ENCODE measurements around the gene ITGAV. TPM values are rescaled to one million over a fixed set of nuclear protein-coding genes. Genes with fewer than 3 reads are reported as not detected.

The ITGAV gene
- polyA plus RNA-seq, 2 donors: 5.8 to 9.8 TPM

GRCh38 chr2:186590759-186591505 is 1.1 kb downstream of the ITGAV start:
- H3K9me3 ChIP-seq (ENCODE audit: control insufficient read depth in 2 of 2, insufficient read depth in 1 of 2, low read depth in 1 of 2, low read length in 1 of 2): no peaks in the 10 kb centered on the region
- no peaks in the 10 kb centered on the region for H3K27me3 ChIP-seq (ENCODE audit: control insufficient read depth in 1 of 2, insufficient read depth in 2 of 2, low read length in 2 of 2)
- peak overlapping the region; percentile 96 to 97 for H3K4me3 ChIP-seq (ENCODE audit: low read depth in 1 of 2, low read length in 2 of 2)
- no peaks in the 10 kb centered on the region for H3K36me3 ChIP-seq (ENCODE audit: control insufficient read depth in 2 of 2, insufficient read depth in 2 of 2, low read length in 1 of 2)
- H3K27ac ChIP-seq (ENCODE audit: low read depth in 2 of 2, low read length in 1 of 2): peak overlapping the region; percentile 97 to 99
- no peaks in the 10 kb centered on the region for H3K4me1 ChIP-seq (ENCODE audit: control insufficient read depth in 2 of 2, insufficient read depth in 2 of 2, low read length in 1 of 2)
- WGBS, 2 donors: 1 to 2% methylated on average over 17 of the region's 17 CpGs

- Histone ChIP-seq H3K9me3 (ENCODE audit: control insufficient read depth in 2 of 2, insufficient read depth in 1 of 2, low read depth in 1 of 2, low read length in 1 of 2) (no peaks in the 10 kb centered on the region), H3K4me1 (ENCODE audit: control insufficient read depth in 2 of 2, insufficient read depth in 2 of 2, low read length in 1 of 2) (no peaks in the 10 kb centered on the region), H3K27ac (ENCODE audit: low read depth in 2 of 2, low read length in 1 of 2) (no peak overlapping the region), H3K27me3 (ENCODE audit: control insufficient read depth in 1 of 2, insufficient read depth in 2 of 2, low read length in 2 of 2) (no peaks in the 10 kb centered on the region), H3K36me3 (ENCODE audit: control insufficient read depth in 2 of 2, insufficient read depth in 2 of 2, low read length in 1 of 2) (no peaks in the 10 kb centered on the region), H3K4me3 (ENCODE audit: low read depth in 1 of 2, low read length in 2 of 2) (peak overlapping the region in 1 of 2 donors; percentile 96)
- WGBS, 2 donors: 13 to 17% methylated on average over 3 of the region's 3 CpGs
Measured at GRCh38 chr2:186591506-186591890, 1.6 kb downstream of the ITGAV start.

GRCh38 chr2:186592137-186592875 is 2.5 kb downstream of the ITGAV start:
- 94% methylated on average over 5 of the region's 5 CpGs for WGBS, 2 donors
- no peaks in the 10 kb centered on the region for H3K4me1 ChIP-seq (ENCODE audit: control insufficient read depth in 2 of 2, insufficient read depth in 2 of 2, low read length in 1 of 2)
- H3K9me3 ChIP-seq (ENCODE audit: control insufficient read depth in 2 of 2, insufficient read depth in 1 of 2, low read depth in 1 of 2, low read length in 1 of 2): no peaks in the 10 kb centered on the region
- no peak overlapping the region for H3K4me3 ChIP-seq (ENCODE audit: low read depth in 1 of 2, low read length in 2 of 2)
- H3K27ac ChIP-seq (ENCODE audit: low read depth in 2 of 2, low read length in 1 of 2): no peak overlapping the region
- no peaks in the 10 kb centered on the region for H3K27me3 ChIP-seq (ENCODE audit: control insufficient read depth in 1 of 2, insufficient read depth in 2 of 2, low read length in 2 of 2)
- H3K36me3 ChIP-seq (ENCODE audit: control insufficient read depth in 2 of 2, insufficient read depth in 2 of 2, low read length in 1 of 2): no peaks in the 10 kb centered on the region

- Histone ChIP-seq H3K27me3 (ENCODE audit: control insufficient read depth in 1 of 2, insufficient read depth in 2 of 2, low read length in 2 of 2) (no peaks in the 10 kb centered on the region), H3K4me3 (ENCODE audit: low read depth in 1 of 2, low read length in 2 of 2) (no peak overlapping the region), H3K4me1 (ENCODE audit: control insufficient read depth in 2 of 2, insufficient read depth in 2 of 2, low read length in 1 of 2) (no peaks in the 10 kb centered on the region), H3K9me3 (ENCODE audit: control insufficient read depth in 2 of 2, insufficient read depth in 1 of 2, low read depth in 1 of 2, low read length in 1 of 2) (no peaks in the 10 kb centered on the region), H3K36me3 (ENCODE audit: control insufficient read depth in 2 of 2, insufficient read depth in 2 of 2, low read length in 1 of 2) (no peaks in the 10 kb centered on the region), H3K27ac (ENCODE audit: low read depth in 2 of 2, low read length in 1 of 2) (no peak overlapping the region)
- 77 to 81% methylated on average over 3 of the region's 3 CpGs for WGBS, 2 donors
Measured at GRCh38 chr2:186593523-186593922, 3.7 kb downstream of the ITGAV start.

GRCh38 chr2:186594001-186594722 is 4.3 kb downstream of the ITGAV start:
- H3K36me3 ChIP-seq (ENCODE audit: control insufficient read depth in 2 of 2, insufficient read depth in 2 of 2, low read length in 1 of 2): no peaks in the 10 kb centered on the region
- H3K27ac ChIP-seq (ENCODE audit: low read depth in 2 of 2, low read length in 1 of 2): no peak overlapping the region
- H3K9me3 ChIP-seq (ENCODE audit: control insufficient read depth in 2 of 2, insufficient read depth in 1 of 2, low read depth in 1 of 2, low read length in 1 of 2): no peaks in the 10 kb centered on the region
- 62 to 64% methylated on average over 4 of the region's 4 CpGs for WGBS, 2 donors
- no peaks in the 10 kb centered on the region for H3K4me1 ChIP-seq (ENCODE audit: control insufficient read depth in 2 of 2, insufficient read depth in 2 of 2, low read length in 1 of 2)
- no peak overlapping the region for H3K4me3 ChIP-seq (ENCODE audit: low read depth in 1 of 2, low read length in 2 of 2)
- H3K27me3 ChIP-seq (ENCODE audit: control insufficient read depth in 1 of 2, insufficient read depth in 2 of 2, low read length in 2 of 2): no peaks in the 10 kb centered on the region

GRCh38 chr2:186595219-186595618 is 5.4 kb downstream of the ITGAV start:
- Histone ChIP-seq H3K9me3 (ENCODE audit: control insufficient read depth in 2 of 2, insufficient read depth in 1 of 2, low read depth in 1 of 2, low read length in 1 of 2) (no peaks in the 10 kb centered on the region), H3K27me3 (ENCODE audit: control insufficient read depth in 1 of 2, insufficient read depth in 2 of 2, low read length in 2 of 2) (no peaks in the 10 kb centered on the region), H3K36me3 (ENCODE audit: control insufficient read depth in 2 of 2, insufficient read depth in 2 of 2, low read length in 1 of 2) (no peaks in the 10 kb centered on the region), H3K4me1 (ENCODE audit: control insufficient read depth in 2 of 2, insufficient read depth in 2 of 2, low read length in 1 of 2) (no peaks in the 10 kb centered on the region), H3K4me3 (ENCODE audit: low read depth in 1 of 2, low read length in 2 of 2) (no peak overlapping the region), H3K27ac (ENCODE audit: low read depth in 2 of 2, low read length in 1 of 2) (no peak overlapping the region)
- 34 to 44% methylated on average over 2 of the region's 2 CpGs for WGBS, 2 donors

- Histone ChIP-seq H3K27ac (ENCODE audit: low read depth in 2 of 2, low read length in 1 of 2) (no peak overlapping the region), H3K9me3 (ENCODE audit: control insufficient read depth in 2 of 2, insufficient read depth in 1 of 2, low read depth in 1 of 2, low read length in 1 of 2) (no peaks in the 10 kb centered on the region), H3K4me1 (ENCODE audit: control insufficient read depth in 2 of 2, insufficient read depth in 2 of 2, low read length in 1 of 2) (no peaks in the 10 kb centered on the region), H3K27me3 (ENCODE audit: control insufficient read depth in 1 of 2, insufficient read depth in 2 of 2, low read length in 2 of 2) (no peaks in the 10 kb centered on the region), H3K4me3 (ENCODE audit: low read depth in 1 of 2, low read length in 2 of 2) (no peak overlapping the region), H3K36me3 (ENCODE audit: control insufficient read depth in 2 of 2, insufficient read depth in 2 of 2, low read length in 1 of 2) (peaks cover 0 to 2% of the 10 kb centered on the region in 2 donors)
- 87 to 91% methylated on average over 3 of the region's 3 CpGs for WGBS, 2 donors
Measured at GRCh38 chr2:186599186-186599778, 9.4 kb downstream of the ITGAV start.

- Histone ChIP-seq H3K27ac (ENCODE audit: low read depth in 2 of 2, low read length in 1 of 2) (no peak overlapping the region), H3K27me3 (ENCODE audit: control insufficient read depth in 1 of 2, insufficient read depth in 2 of 2, low read length in 2 of 2) (no peaks in the 10 kb centered on the region), H3K4me3 (ENCODE audit: low read depth in 1 of 2, low read length in 2 of 2) (no peak overlapping the region), H3K9me3 (ENCODE audit: control insufficient read depth in 2 of 2, insufficient read depth in 1 of 2, low read depth in 1 of 2, low read length in 1 of 2) (no peaks in the 10 kb centered on the region), H3K36me3 (ENCODE audit: control insufficient read depth in 2 of 2, insufficient read depth in 2 of 2, low read length in 1 of 2) (peaks cover 0 to 2% of the 10 kb centered on the region in 2 donors), H3K4me1 (ENCODE audit: control insufficient read depth in 2 of 2, insufficient read depth in 2 of 2, low read length in 1 of 2) (no peaks in the 10 kb centered on the region)
- WGBS, 2 donors: 87 to 91% methylated on average over 1 of the region's 1 CpG
Measured at GRCh38 chr2:186603286-186603685, 13.4 kb downstream of the ITGAV start.

GRCh38 chr2:186605041-186605440 is 15.2 kb downstream of the ITGAV start:
- 68 to 80% methylated on average over 3 of the region's 3 CpGs for WGBS, 2 donors
- no peak overlapping the region for H3K27ac ChIP-seq (ENCODE audit: low read depth in 2 of 2, low read length in 1 of 2)
- H3K4me1 ChIP-seq (ENCODE audit: control insufficient read depth in 2 of 2, insufficient read depth in 2 of 2, low read length in 1 of 2): no peaks in the 10 kb centered on the region
- H3K36me3 ChIP-seq (ENCODE audit: control insufficient read depth in 2 of 2, insufficient read depth in 2 of 2, low read length in 1 of 2): peaks cover 0 to 2% of the 10 kb centered on the region in 2 donors
- H3K27me3 ChIP-seq (ENCODE audit: control insufficient read depth in 1 of 2, insufficient read depth in 2 of 2, low read length in 2 of 2): no peaks in the 10 kb centered on the region
- no peak overlapping the region for H3K4me3 ChIP-seq (ENCODE audit: low read depth in 1 of 2, low read length in 2 of 2)
- H3K9me3 ChIP-seq (ENCODE audit: control insufficient read depth in 2 of 2, insufficient read depth in 1 of 2, low read depth in 1 of 2, low read length in 1 of 2): no peaks in the 10 kb centered on the region
